Osteocyte (in vitro differentiated cells): ENCODE results near the gene KDM5A. TPM values are rescaled to one million over a fixed set of nuclear protein-coding genes. Genes with fewer than 3 reads are reported as not detected.

Experiments used
- DNase-seq: peaks from one replicate; pipeline ENCODE4 v3.0.0; 2021; ENCODE audit warnings: mixed read lengths; ENCODE audit not compliant: unreplicated experiment; ENCODE audit errors: extremely low spot score
- H3K27ac Mint-ChIP-seq: one replicate; pipeline ENCODE4 v1.8.0; 2021; ENCODE audit warnings: mild to moderate bottlenecking, mixed read lengths; ENCODE audit not compliant: unreplicated experiment
- H3K27me3 Mint-ChIP-seq: one replicate; pipeline ENCODE4 v1.8.0; 2021; ENCODE audit warnings: mixed read lengths; ENCODE audit not compliant: unreplicated experiment
- H3K36me3 Mint-ChIP-seq: one replicate; pipeline ENCODE4 v1.8.0; 2021; ENCODE audit warnings: mixed read lengths; ENCODE audit not compliant: unreplicated experiment
- H3K4me1 Mint-ChIP-seq: one replicate; pipeline ENCODE4 v1.8.0; 2021; ENCODE audit warnings: mixed read lengths; ENCODE audit not compliant: unreplicated experiment
- H3K4me3 Mint-ChIP-seq: one replicate; pipeline ENCODE4 v1.8.0; 2021; ENCODE audit warnings: mild to moderate bottlenecking, moderate library complexity, mixed read lengths; ENCODE audit not compliant: unreplicated experiment
- H3K9me3 Mint-ChIP-seq: one replicate; pipeline ENCODE4 v1.8.0; 2021; ENCODE audit warnings: mixed read lengths; ENCODE audit not compliant: unreplicated experiment
- CTCF ChIP-seq: fragments of 200-600 bp; sonication (generic); IDR thresholded peaks from 2 replicates; pipeline ENCODE4 v1.5.0; 2021; ENCODE audit warnings: antibody characterized with exemption, mild to moderate bottlenecking, moderate library complexity
- total RNA-seq: library from RNA; stranded (reverse); gene quantifications from 2 replicates; pipeline ENCODE4 v1.2.1, GENCODE V29; 2021

The KDM5A gene
- total RNA-seq, 1 donor from 2014 or later: 81.1 TPM

DNA sequence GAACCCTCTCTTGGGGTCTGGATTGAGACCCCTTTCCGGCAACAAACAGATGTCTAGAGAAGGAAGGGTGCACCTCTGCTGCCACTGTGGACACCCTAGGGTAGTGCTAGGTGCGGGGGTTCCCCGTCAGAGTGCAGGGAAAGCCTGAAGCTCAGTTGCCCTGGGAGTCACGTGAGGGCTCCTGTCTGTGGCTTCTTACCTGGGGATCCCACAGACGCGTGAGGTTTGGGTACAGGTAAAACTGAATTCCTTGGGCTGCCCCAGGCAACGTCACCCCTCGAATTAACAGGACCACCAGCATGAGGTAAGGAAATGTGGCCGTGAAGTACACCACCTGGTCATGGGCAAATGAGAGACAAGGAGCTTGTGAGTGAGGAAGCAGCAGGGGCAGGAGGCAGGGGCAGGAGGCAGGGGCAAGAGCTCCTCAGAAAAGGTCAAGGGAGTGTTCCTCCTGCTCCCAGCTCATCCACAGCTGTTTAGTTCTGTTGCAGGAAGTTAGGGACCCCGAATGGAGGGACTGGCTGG is 154.2 kb downstream of the KDM5A start:
- no peak overlapping the region for H3K27ac Mint-ChIP-seq
- no peaks in the 10 kb centered on the region for H3K36me3 Mint-ChIP-seq
- H3K9me3 Mint-ChIP-seq: peaks cover 9% of the 10 kb centered on the region
- no peaks in the 10 kb centered on the region for H3K4me1 Mint-ChIP-seq
- TF ChIP-seq CTCF: no peak
- no peak overlapping the region for H3K4me3 Mint-ChIP-seq
- peaks cover 23% of the 10 kb centered on the region for H3K27me3 Mint-ChIP-seq
- DNase-seq: no peak

DNA sequence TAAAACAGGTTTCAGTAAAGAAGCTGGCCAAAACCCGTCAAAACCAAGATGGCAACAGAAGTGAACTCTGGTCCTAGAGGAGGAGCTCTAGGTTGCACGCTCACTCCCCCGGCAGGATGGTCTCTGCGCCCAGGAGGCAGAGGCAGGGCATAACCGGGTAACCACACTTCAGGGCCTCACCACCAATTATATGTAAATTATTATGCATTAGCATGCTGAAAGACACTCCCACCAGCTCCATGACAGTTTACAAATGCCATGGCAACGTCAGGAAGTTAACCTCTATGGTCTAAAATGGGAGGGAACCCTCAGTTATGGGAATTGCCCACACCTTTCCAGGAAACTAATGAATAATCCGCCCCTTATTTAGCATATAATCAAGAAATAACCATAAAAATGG is 155.1 kb downstream of the KDM5A start:
- TF ChIP-seq CTCF: no peak

GRCh38 chr12:233615-233968 is 155.5 kb downstream of the KDM5A start:
- no peak overlapping the region for H3K27ac Mint-ChIP-seq
- no peaks in the 10 kb centered on the region for H3K4me1 Mint-ChIP-seq
- peaks cover 9% of the 10 kb centered on the region for H3K9me3 Mint-ChIP-seq
- no peak for DNase-seq
- no peak overlapping the region for H3K4me3 Mint-ChIP-seq
- no peak for TF ChIP-seq CTCF
- no peaks in the 10 kb centered on the region for H3K36me3 Mint-ChIP-seq
- peaks cover 37% of the 10 kb centered on the region for H3K27me3 Mint-ChIP-seq

More for the DNA sequence above, 155.1 kb downstream of the KDM5A start:
- Mint-ChIP-seq H3K4me3 (no peak overlapping the region), H3K4me1 (no peaks in the 10 kb centered on the region), H3K9me3 (peaks cover 9% of the 10 kb centered on the region), H3K27me3 (peaks cover 33% of the 10 kb centered on the region), H3K27ac (no peak overlapping the region), H3K36me3 (no peaks in the 10 kb centered on the region)
- no peak for DNase-seq

- Mint-ChIP-seq H3K27ac (no peak overlapping the region), H3K4me3 (no peak overlapping the region), H3K27me3 (peaks cover 43% of the 10 kb centered on the region), H3K36me3 (no peaks in the 10 kb centered on the region), H3K4me1 (no peaks in the 10 kb centered on the region), H3K9me3 (peaks cover 9% of the 10 kb centered on the region)
- TF ChIP-seq CTCF: no peak
- no peak for DNase-seq
Measured at GRCh38 chr12:232731-233614, 156.1 kb downstream of the KDM5A start.

DNA sequence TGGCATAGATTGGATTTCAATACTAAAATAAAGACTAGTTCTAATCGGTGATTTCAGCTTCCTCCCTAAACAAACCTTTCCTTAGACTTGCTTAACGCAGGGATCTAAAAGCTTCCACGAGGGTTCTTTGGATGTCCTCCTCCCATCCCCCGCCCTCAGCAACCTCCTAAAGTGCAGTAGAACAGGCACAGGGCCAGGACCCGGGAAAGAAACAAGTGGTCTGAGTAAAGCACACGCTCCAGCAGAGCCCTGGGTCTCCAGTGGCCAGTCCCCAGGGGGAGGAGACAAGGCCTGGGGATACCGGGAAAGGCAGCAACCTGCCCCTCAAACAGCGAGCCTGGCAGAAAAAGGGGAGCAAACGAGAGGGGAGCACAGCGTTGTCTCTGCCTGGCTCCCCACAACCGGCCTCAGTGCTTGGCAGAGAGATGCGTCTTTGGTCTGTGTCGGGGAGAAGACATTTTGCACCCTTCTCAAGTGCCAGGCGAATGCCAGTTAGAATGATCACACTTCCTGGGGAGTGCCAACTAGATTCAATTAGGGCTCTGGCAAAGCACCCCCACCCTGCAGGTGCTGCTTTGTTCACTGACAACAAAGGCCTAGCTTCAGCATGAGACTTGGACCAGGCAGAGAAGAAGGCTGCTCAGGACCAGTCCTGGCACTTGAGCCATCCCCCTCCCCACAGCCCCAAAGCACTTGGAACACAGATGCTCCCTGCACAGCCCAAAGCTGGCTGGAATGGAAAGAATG is 158.0 kb downstream of the KDM5A start:
- H3K9me3 Mint-ChIP-seq: peaks cover 7% of the 10 kb centered on the region
- no peak overlapping the region for H3K27ac Mint-ChIP-seq
- no peak for DNase-seq
- no peak overlapping the region for H3K4me3 Mint-ChIP-seq
- H3K27me3 Mint-ChIP-seq: peaks cover 60% of the 10 kb centered on the region
- H3K4me1 Mint-ChIP-seq: no peaks in the 10 kb centered on the region
- no peaks in the 10 kb centered on the region for H3K36me3 Mint-ChIP-seq
- TF ChIP-seq CTCF: no peak
